GM19025 (cell line): ENCODE data around the gene PFKM.
A peak's percentile ranks its signal among the peaks of the same experiment; 100 is the strongest.

Experiments
- ATAC-seq: cut with Tn5 transposase; IDR thresholded peaks from one replicate; pipeline ENCODE4 v1.9.1; 2021; ENCODE audit warnings: mild to moderate bottlenecking, low read depth, moderate library complexity; ENCODE audit not compliant: unreplicated experiment

PFKM gene

DNA sequence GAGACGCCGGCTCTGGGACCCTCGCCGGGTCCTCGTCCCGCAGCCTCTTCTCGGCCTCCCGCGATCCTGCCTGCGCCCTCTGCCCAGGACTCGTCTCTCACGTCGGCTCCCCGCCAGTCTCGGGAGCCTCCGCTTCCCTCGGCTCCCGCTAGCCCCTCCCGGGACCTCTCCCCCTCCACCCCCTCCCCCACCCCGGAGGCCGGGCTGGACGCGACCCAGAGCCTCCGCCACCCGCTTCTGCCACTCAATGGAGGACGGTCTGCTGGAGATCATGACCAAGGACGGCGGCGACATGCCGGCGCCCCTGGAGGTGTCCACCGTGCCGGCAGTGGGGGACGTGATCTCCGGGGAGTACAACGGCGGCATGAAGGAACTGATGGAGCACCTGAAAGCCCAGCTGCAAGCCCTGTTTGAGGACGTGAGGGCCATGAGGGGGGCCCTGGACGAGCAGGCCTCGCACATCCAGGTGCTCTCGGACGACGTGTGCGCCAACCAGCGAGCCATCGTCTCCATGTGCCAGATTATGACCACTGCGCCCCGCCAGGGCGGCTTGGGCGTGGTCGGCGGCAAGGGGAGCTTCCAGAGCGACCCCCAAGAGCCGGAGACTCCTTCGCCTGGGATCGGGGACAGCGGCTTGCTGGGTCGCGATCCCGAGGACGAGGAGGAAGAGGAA is 64.8 kb downstream of the PFKM start:
- ATAC-seq: no peak

DNA sequence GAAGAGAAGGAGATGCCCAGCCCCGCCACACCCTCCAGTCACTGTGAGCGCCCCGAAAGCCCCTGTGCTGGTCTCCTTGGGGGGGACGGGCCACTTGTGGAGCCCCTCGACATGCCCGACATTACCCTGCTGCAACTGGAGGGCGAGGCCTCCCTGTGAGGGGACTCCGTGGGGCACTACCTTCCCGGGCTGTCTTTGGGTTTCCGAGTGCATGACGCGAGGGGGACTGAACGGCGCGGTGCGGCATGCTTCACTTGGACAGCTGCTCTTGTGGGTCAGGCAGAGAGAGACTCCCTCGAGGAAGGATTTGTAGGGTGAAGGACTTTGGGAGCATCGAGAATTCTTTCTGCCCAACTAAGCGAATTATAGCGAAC is 65.4 kb downstream of the PFKM start:
- ATAC-seq: no peak

DNA sequence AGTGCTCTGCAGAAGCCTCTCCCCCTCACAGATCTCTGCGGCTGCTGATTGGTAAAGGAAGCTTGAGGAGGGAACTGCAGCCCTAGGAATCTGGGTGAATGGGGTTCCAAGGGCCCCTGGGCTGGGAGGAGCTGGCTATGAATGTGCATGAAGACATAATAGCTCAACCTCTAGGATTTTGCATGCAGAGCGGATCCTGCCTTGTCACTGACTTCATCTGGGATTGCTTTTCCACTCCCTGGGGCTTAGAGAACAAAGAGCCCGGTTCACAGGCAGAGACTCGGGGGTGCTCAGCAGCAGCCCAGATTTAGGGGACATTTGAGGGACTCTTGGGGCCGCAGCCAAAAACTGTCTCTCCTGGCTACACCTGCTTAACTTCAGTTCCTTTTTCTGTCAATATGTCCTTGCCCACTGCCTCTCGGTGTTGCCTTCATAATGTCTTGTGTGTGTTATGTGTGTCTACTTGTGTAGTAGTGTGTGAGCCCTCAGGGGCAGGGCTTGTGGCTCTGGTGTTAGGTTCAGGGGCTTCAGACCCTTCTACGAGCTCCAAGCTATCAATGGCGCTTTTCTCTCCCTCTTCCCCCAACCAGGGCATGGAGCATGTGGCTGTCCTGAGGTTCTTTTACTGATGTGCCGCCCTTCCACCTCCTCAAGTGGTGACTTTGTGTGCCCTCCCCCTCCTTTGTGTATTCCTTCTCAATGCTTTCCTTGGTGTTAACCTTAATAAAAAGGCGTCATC is 66.2 kb downstream of the PFKM start:
- ATAC-seq: no peak

DNA sequence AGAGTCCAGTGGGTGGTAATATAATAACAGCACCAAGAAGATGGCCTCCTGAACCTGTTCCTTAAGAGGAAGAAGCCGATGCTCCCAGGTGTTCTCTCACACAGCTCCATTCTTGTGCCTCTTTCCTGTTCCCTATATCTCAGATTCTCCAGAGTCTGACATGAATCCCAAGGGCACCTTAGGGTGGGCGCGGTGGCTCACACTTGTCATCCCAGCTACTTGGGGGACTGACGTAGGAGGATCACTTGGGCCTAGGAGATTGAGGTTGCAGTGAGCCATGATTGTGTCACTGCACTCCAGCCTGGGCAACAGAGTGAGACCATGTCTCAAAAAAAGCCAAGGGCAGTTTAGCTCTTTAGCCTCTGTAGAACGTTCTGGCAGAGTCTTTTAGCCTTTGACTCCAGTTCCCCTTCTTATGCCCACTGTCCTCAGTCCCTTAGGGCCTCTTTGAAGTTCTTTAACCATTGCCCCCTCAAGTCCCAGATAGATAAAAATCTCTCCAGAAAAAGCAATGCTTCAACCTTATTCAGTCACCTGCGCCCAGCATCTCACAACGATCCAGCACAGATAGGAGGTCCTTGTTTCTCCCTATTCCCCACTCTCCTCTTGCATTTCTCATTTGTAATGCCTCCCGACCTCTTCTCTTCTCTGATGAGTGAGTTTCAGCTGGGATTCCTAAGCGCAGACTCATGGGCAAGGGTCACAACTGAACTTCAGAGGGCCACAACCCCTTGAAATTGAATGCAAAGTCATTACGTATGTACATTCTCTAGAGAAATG is 68.9 kb downstream of the PFKM start:
- no peak for ATAC-seq

DNA sequence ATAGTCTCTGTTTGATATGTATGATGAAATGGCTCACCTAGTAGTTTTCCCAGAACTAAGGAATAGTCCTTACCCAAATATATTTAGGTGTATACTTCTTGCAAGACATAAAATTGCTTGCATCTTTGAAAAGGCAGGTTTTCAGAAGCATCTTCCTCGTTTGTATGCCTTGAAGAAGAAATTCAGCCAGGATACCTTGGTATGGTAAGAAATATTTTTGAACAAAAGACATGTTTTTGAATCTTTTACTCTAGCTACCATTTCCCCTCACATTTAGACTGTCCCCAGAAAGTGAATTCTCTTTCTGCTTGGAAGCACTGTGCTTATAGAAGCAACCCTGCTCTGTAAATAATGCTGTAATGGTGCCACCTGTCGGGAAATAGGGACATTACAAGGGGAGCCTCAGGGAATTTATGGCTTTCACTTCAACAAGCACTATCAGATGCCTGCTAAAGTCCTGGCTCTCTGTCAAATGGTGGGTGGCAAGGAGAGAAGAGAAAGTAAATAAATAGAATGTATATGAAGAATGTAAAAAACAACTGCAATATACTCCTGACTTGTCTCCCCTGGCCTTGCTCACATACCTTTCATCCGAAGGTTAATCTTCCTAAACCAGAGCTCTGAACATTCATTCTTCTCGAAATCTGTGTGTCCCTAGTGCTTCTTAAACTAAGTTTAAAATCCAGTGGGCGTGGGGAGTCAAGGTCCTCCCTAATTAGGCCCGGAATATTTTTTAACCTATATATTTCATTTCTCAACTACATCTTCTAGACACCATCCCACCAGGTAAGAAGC is 70.4 kb downstream of the PFKM start:
- ATAC-seq: peak; percentile 55

DNA sequence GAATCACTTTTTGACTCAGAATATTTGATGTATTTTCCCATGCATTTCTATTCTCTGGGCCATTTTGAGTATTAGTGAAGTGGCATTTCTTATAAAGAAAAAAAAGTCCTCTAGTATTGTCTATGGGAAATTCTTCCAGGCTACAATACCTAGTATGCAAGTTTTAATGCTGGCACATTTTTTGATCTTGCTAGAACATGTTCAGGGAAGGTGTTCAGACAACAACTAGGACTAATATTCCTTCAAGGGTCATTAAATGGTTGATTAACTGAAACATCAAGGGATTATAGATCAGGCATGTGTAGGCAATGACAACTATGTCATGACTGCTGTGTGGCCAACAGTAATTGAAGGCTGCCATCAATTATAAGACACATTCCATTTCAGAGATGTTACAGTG is 71.9 kb downstream of the PFKM start:
- ATAC-seq: no peak

DNA sequence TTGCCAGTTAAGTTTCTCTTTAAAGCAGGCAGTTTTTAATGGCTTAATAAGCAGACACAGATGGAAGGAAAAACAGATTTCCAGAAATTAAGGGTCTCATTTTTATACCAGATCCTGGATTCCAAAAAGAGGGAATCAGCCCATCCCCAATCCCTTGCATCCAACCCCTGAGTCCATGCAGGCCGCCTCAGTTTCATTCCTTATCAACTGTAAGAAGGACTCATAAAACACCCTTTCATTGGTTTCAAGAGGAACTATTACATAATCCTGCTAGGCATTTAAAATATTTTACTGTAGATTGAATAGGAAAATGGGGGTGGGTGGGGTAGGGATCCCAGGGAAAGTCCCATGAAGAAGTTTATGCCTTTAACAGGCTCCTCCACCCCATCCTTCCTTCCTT is 73.7 kb downstream of the PFKM start:
- no peak for ATAC-seq

DNA sequence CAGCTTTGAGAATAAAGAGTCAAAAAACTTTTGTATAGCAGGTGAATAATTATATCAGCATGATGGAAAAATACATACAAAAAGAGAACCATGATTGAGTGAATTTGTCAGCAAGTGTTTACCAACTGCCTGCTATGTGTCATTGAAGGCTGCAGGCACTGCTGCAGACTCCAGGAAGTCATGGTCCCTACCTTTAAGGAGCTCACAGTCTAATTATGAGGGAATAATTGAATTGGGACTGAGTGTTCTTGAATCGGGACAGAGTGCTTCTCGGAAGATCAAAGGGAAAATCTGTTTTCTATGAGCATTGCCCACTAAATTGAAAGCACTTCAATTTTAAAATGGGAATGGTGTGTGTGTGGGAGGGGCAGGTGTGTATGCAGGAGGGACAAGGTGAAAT is 74.5 kb downstream of the PFKM start:
- ATAC-seq: no peak

DNA sequence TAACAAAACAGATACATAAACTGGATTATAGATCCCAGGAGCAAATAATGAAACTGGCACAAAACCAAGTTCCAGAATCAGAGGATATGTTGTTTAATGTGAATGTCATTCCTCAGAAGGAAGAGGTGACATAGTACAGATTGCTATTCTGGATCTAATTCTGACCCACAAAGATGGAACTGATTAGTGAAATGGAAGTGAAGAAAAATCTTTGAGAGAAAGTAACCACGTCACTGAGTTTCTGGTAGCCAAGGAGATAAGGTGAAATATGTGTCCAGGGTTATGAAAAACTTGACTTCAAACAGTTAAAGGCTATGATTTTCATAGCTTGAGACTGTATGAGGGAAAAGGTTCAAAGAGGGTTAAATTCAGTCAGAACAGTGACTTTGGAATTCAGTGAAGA is 75.6 kb downstream of the PFKM start:
- no peak for ATAC-seq
